Heart left ventricle (tissue), 16 donors: ENCODE results near the gene NFIB. TPM values are rescaled to one million over a fixed set of nuclear protein-coding genes. Genes with fewer than 3 reads are reported as not detected.

Source experiments
- ATAC-seq, 4 donors: fragments of 200-7000 bp; cut with Tn5 transposase; one replicate each; pipeline ENCODE4 v1.9.1; 2020 to 2022; ENCODE audit warnings: moderate library complexity in 4 of 4, mild to moderate bottlenecking in 3 of 4, moderate number of reproducible peaks in 1 of 4
- DNase-seq, 5 donors: peaks; one replicate each; pipeline ENCODE4 v3.0.0-alpha.2; 2020
- H3K27ac ChIP-seq, 12 donors: fragments of 200-600 bp; sonication (generic) in 4 of 12; one replicate each; pipeline versions ENCODE4 v1.5.0 to v1.8.0; 2016 to 2022; ENCODE audit warnings: mild to moderate bottlenecking in 2 of 12
- H3K27me3 ChIP-seq, 9 donors: fragments of 200-600 bp; sonication (generic) in 2 of 9; one replicate each; pipeline versions ENCODE4 v1.5.1 to v1.8.0; 2016 to 2022; ENCODE audit warnings: mild to moderate bottlenecking in 3 of 9
- H3K36me3 ChIP-seq, 9 donors: fragments of 200-600 bp; sonication (generic) in 2 of 9; one replicate each; pipeline versions ENCODE4 v1.5.0 to v1.8.0; 2018 to 2022; ENCODE audit warnings: mild to moderate bottlenecking in 2 of 9
- H3K4me1 ChIP-seq, 12 donors: fragments of 200-600 bp; sonication (generic) in 4 of 12; one replicate each; pipeline versions ENCODE4 v1.5.0 to v1.8.0; 2016 to 2022; ENCODE audit warnings: mild to moderate bottlenecking in 3 of 12
- H3K4me3 ChIP-seq, 12 donors: fragments of 200-600 bp; sonication (generic) in 4 of 12; one replicate each; pipeline versions ENCODE4 v1.5.0 to v1.8.0; 2017 to 2022; ENCODE audit warnings: mild to moderate bottlenecking in 9 of 12, moderate library complexity in 4 of 12
- H3K9me3 ChIP-seq, 12 donors: fragments of 200-600 bp; sonication (generic) in 4 of 12; one replicate each; pipeline versions ENCODE4 v1.5.0 to v1.8.0; 2016 to 2022; ENCODE audit warnings: mild to moderate bottlenecking in 1 of 12
- CTCF ChIP-seq, 12 donors: fragments of 200-600 bp; sonication (generic) in 4 of 12; IDR thresholded peaks; one replicate each; pipeline versions ENCODE4 v1.5.0 to v1.8.0; 2018 to 2022; ENCODE audit warnings: antibody characterized with exemption in 12 of 12, mild to moderate bottlenecking in 5 of 12
- POLR2A ChIP-seq, 2 donors: fragments of 450-650 bp; IDR thresholded peaks; one replicate each; pipeline ENCODE4 v1.6.1; 2017; ENCODE audit warnings: antibody characterized with exemption in 2 of 2, mild to moderate bottlenecking in 2 of 2, moderate library complexity in 2 of 2
- WGBS, 4 donors: extraction: QIAGEN DNeasy Blood & Tissue Kit in 2 of 4; methylation state at CpG; one replicate each; pipeline versions ENCODE4 v1.1.5 to v1.1.7; 2013 to 2018; 5-methylcytosine and 5-hydroxymethylcytosine counted together
- intact Hi-C, 10 donors: fragments of 100-400 bp; cut with DNase I; formaldehyde crosslinking; loops; one replicate each; pipeline versions ENCODE4 v1.11.1 to v1.14.2; 2022
- polyA plus RNA-seq, 2 donors: library from polyadenylated mRNA; stranded (reverse); fragments of 200-250 nt; gene quantifications; one replicate each; pipeline ENCODE4 v1.2.3, GENCODE V29; 2013
- total RNA-seq, 9 donors: library from RNA; depleted of rRNA in 2 of 9; stranded (reverse); fragments of >200 nt in 2 of 9; fragmentation: NEBNext Ultra II Directional in 3 of 9; extraction: Animal tissue kit (Norgen Biotek cat#: 25700) in 3 of 9; gene quantifications; one replicate each; pipeline versions ENCODE4 v1.1.0 to v1.2.4, GENCODE V29; 2016 to 2023
- donor health status: ischemic (EF 13 %, LVEDD 7.1; RV severe dilation, severe dysfunction).
- donor health status: healthy with polysubstance abuse.
- donor health status: DM: no; HTN: yes; CAD: no.
- donor health status: DM: no; HTN: no; CAD: no.
- donor health status: ischemic (EF 25% LVEDD 6.9; RV normal size, moderate dysfunction).
- donor health status: ischemic (EF 25% LVEDD 5.7; RV mildly dilated, moderate dysfunction).
- donor health status: healthy.
- donor health status: DM: yes; HTN: yes; CAD: no.
- donor health status: ischemic (EF 35%, LVEDD 5.7; RV mildly dilated, moderate dysfunction).
- donor health status: nonischemic (EF 11% LVEDD 7.7; RV severe dilation, severe dysfunction).
- donor health status: DM: yes; HTN: yes; CAD: no.
- donor health status: PGD.
- donor health status: ischemic (EF 29% LVEDD 5.4; RV normal size, mild dysfunction).
- donor health status: nonischemic (EF 23%, LVEDD 6.1; RV moderate dilation, normal function).

Gene NFIB
- total and polyA plus RNA-seq, 11 donors: 24.5 to 148 (median 98.2) TPM

GRCh38 chr9:14281136-14281795 lies 32.7 kb downstream of the NFIB start:
- Histone ChIP-seq H3K27me3 (no peaks in the 10 kb centered on the region), H3K4me1 (peaks cover 3 to 92% (median 63%) of the 10 kb centered on the region in 12 donors), H3K36me3 (peaks cover 0 to 3% (median 0%) of the 10 kb centered on the region in 9 donors), H3K27ac (peak overlapping the region in 1 of 12 donors; percentile 19), H3K4me3 (peak overlapping the region in 1 of 12 donors; percentile 21), H3K9me3 (no peaks in the 10 kb centered on the region)
- 0 to 44% (median 6%) methylated on average over 1 of the region's 1 CpG for WGBS, 4 donors
- DNase-seq (no peak), ATAC-seq (no peak)
- intact Hi-C loops: no loop called here
- TF ChIP-seq POLR2A (IDR thresholded peaks at IDR 0.05) (no peak), CTCF (IDR thresholded peaks at IDR 0.05) (no peak)

GRCh38 chr9:14279671-14280070 lies 34.3 kb downstream of the NFIB start:
- ATAC-seq (no peak), DNase-seq (no peak)
- peaks cover 0 to 3% (median 0%) of the 10 kb centered on the region in 9 donors for H3K36me3 ChIP-seq
- intact Hi-C loops: loop anchor here in 2 of 10 donors (5.0 to 10.0 kb wide), 2 partner anchors 33 to 65 kb away; partner anchors contain the start of gene NFIB (in 1 of the 2)
- no peaks in the 10 kb centered on the region for H3K9me3 ChIP-seq
- peaks cover 5 to 97% (median 75%) of the 10 kb centered on the region in 12 donors for H3K4me1 ChIP-seq
- TF ChIP-seq POLR2A (IDR thresholded peaks at IDR 0.05): no peak
- no peak for TF ChIP-seq CTCF (IDR thresholded peaks at IDR 0.05)
- no peak overlapping the region for H3K27ac ChIP-seq
- 59 to 75% (median 65%) methylated on average over 3 of the region's 3 CpGs for WGBS, 4 donors
- no peaks in the 10 kb centered on the region for H3K27me3 ChIP-seq
- no peak overlapping the region for H3K4me3 ChIP-seq

- DNase-seq: no peak
- intact Hi-C loops: loop anchor here in 2 of 10 donors (5.0 to 10.0 kb wide), 2 partner anchors 34 to 66 kb away; partner anchors contain the start of gene NFIB (in 1 of the 2)
- Histone ChIP-seq H3K36me3 (peaks cover 0 to 3% (median 0%) of the 10 kb centered on the region in 9 donors), H3K9me3 (no peaks in the 10 kb centered on the region), H3K27ac (peak overlapping the region in 9 of 12 donors; percentile 9 to 75 (median 29)), H3K4me3 (no peak overlapping the region), H3K27me3 (no peaks in the 10 kb centered on the region), H3K4me1 (peaks cover 5 to 99% (median 76%) of the 10 kb centered on the region in 12 donors)
- WGBS, 4 donors: 72 to 79% (median 74%) methylated on average over 5 of the region's 5 CpGs
- ATAC-seq: peak in 1 of 4 donors; percentile 47
- no peak for TF ChIP-seq POLR2A (IDR thresholded peaks at IDR 0.05)
- TF ChIP-seq CTCF (IDR thresholded peaks at IDR 0.05): no peak
Measured at GRCh38 chr9:14278291-14278721, 35.6 kb downstream of the NFIB start.

GRCh38 chr9:14277761-14278160 lies 36.2 kb downstream of the NFIB start:
- H3K36me3 ChIP-seq: peaks cover 0 to 3% (median 0%) of the 10 kb centered on the region in 9 donors
- no peaks in the 10 kb centered on the region for H3K9me3 ChIP-seq
- peak overlapping the region; percentile 9 to 75 (median 50) for H3K27ac ChIP-seq
- intact Hi-C loops: loop anchor here in 2 of 10 donors (5.0 to 10.0 kb wide), 2 partner anchors 35 to 67 kb away; partner anchors contain the start of gene NFIB (in 1 of the 2)
- peak in 1 of 4 donors; percentile 25 for ATAC-seq
- no peak for DNase-seq
- no peak for TF ChIP-seq CTCF (IDR thresholded peaks at IDR 0.05)
- no peak for TF ChIP-seq POLR2A (IDR thresholded peaks at IDR 0.05)
- WGBS, 4 donors: 54 to 68% (median 62%) methylated on average over 3 of the region's 3 CpGs
- no peaks in the 10 kb centered on the region for H3K27me3 ChIP-seq
- H3K4me1 ChIP-seq: peaks cover 6 to 99% (median 76%) of the 10 kb centered on the region in 12 donors
- H3K4me3 ChIP-seq: peak overlapping the region in 1 of 12 donors; percentile 7
